SHP77 (cell line): ENCODE data around the gene LRRC8E.
A peak's percentile ranks its signal among the peaks of the same experiment; 100 is the strongest.

Experiments used
- DNase-seq, 2 experiments: peaks; one replicate each; lab custom pipeline; 2025; lab: John Stamatoyannopoulos, UW

LRRC8E gene

GRCh38 chr19:7868326-7868670 lies 20.0 kb upstream of the LRRC8E start:
- DNase-seq: no peak

GRCh38 chr19:7868671-7869452 lies 19.4 kb upstream of the LRRC8E start:
- no peak for DNase-seq

GRCh38 chr19:7869453-7869909 lies 18.8 kb upstream of the LRRC8E start:
- no peak for DNase-seq

- DNase-seq: peak in 1 of 2 experiments; percentile 33
Observed at GRCh38 chr19:7869910-7870511, 18.3 kb upstream of the LRRC8E start.

GRCh38 chr19:7870571-7871436 lies 17.5 kb upstream of the LRRC8E start:
- DNase-seq: peak; percentile 34 to 38

- DNase-seq: peak; percentile 69 to 73
Observed at GRCh38 chr19:7871437-7872305, 16.6 kb upstream of the LRRC8E start.

- DNase-seq: no peak
Observed at GRCh38 chr19:7872306-7873204, 15.8 kb upstream of the LRRC8E start.

- no peak for DNase-seq
Observed at GRCh38 chr19:7873304-7874075, 14.8 kb upstream of the LRRC8E start.

- DNase-seq: peak; percentile 77 to 89
Observed at GRCh38 chr19:7874076-7874896, 14.0 kb upstream of the LRRC8E start, which contains the start of gene PRR36. TSS of gene PRR36 (minus strand) at chr19:7874390. CDS start at chr19:7873689, 701 bp downstream.

- DNase-seq: peak; percentile 27 to 48
Observed at GRCh38 chr19:7874897-7875273, 13.4 kb upstream of the LRRC8E start.

GRCh38 chr19:7877249-7877836 lies 11.0 kb upstream of the LRRC8E start:
- no peak for DNase-seq

GRCh38 chr19:7879111-7879807 lies 9.1 kb upstream of the LRRC8E start:
- DNase-seq: peak; percentile 6 to 41

- DNase-seq: no peak
Observed at GRCh38 chr19:7879836-7880235, 8.5 kb upstream of the LRRC8E start.

GRCh38 chr19:7881910-7882309 lies 6.4 kb upstream of the LRRC8E start:
- no peak for DNase-seq

- DNase-seq: no peak
Observed at GRCh38 chr19:7883105-7883504, 5.2 kb upstream of the LRRC8E start.

- no peak for DNase-seq
Observed at GRCh38 chr19:7883796-7884570, 4.3 kb upstream of the LRRC8E start.

- no peak for DNase-seq
Observed at GRCh38 chr19:7885818-7886217, 2.5 kb upstream of the LRRC8E start.
